Endothelial cell of umbilical vein (primary cell): ENCODE data around the gene PEX10. TPM values are rescaled to one million over a fixed set of nuclear protein-coding genes. Genes with fewer than 3 reads are reported as not detected.

Source experiments
- BruUV-seq: library from RNA; stranded (reverse); fragments of 400-500 nt; replicated peaks from 2 replicates; lab custom pipeline; 2021; lab: Mats Ljungman, UMichigan
- CTCF ChIA-PET: fragments of 300-600, 350-600 bp; sonication (Branson Sonifier 250); formaldehyde crosslinking; loops from one replicate; lab custom pipeline; 2021; ENCODE audit warnings: antibody characterized with exemption, inconsistent platforms; lab: Charles Lee
- POLR2A ChIA-PET: fragments of 300-600, 350-600 bp; sonication (Branson Sonifier 250); formaldehyde crosslinking; loops from one replicate; lab custom pipeline; 2021; ENCODE audit warnings: antibody characterized with exemption, inconsistent platforms; lab: Charles Lee
- DNase-seq: peaks from one replicate; pipeline ENCODE4 v3.0.0-alpha.2; 2011; ENCODE audit warnings: low read depth, low spot score
- FAIRE-seq: peaks from 2 replicates; lab custom pipeline; 2011; peaks lifted over from hg19 to GRCh38; lab: Jason Lieb, UNC
- H2AFZ ChIP-seq: 2 replicates; pipeline ENCODE4 v1.6.0; 2012; ENCODE audit warnings: low read depth, low read length, control low read depth, inconsistent platforms
- H3K27ac ChIP-seq: 2 replicates; pipeline ENCODE4 v1.5.1; 2011; ENCODE audit warnings: low read depth, mild to moderate bottlenecking, control low read depth, low read length, moderate library complexity; ENCODE audit not compliant: insufficient read depth
- H3K27me3 ChIP-seq, 2 experiments: 2 replicates each; pipeline versions ENCODE4 v1.6.0 to v1.6.1; 2011; ENCODE audit warnings: low read length in 2 of 2, mixed read lengths in 1 of 2; ENCODE audit not compliant: control insufficient read depth in 2 of 2, insufficient read depth in 2 of 2
- H3K36me3 ChIP-seq, 2 experiments: 2 replicates in 1 of 2; 3 replicates in 1 of 2; pipeline ENCODE4 v1.5.1; 2011; ENCODE audit warnings: low read length in 2 of 2, mild to moderate bottlenecking in 1 of 2, moderate library complexity in 1 of 2; ENCODE audit not compliant: control insufficient read depth in 2 of 2, insufficient read depth in 2 of 2; ENCODE audit errors: extremely low read depth in 1 of 2
- H3K4me1 ChIP-seq: 3 replicates; pipeline ENCODE4 v1.5.1; 2011; ENCODE audit warnings: mild to moderate bottlenecking, low read length; ENCODE audit not compliant: control insufficient read depth, insufficient read depth; ENCODE audit errors: extremely low read depth
- H3K4me2 ChIP-seq: 2 replicates; pipeline ENCODE4 v1.6.1; 2011; ENCODE audit warnings: low read length, control low read depth, mixed read lengths; ENCODE audit not compliant: insufficient read depth
- H3K4me3 ChIP-seq, 3 experiments: fragments of 200-600 bp in 1 of 3; sonication (generic), shearing (Covaris generic) in 1 of 3; replicated peaks in 1 of 3; 2 replicates each; pipeline ENCODE4 v1.5.1; 2011 to 2016; ENCODE audit warnings: control low read depth in 3 of 3, low read length in 3 of 3, mild to moderate bottlenecking in 2 of 3, inconsistent platforms in 1 of 3, low read depth in 1 of 3, moderate library complexity in 1 of 3; ENCODE audit not compliant: insufficient read depth in 1 of 3
- H3K79me2 ChIP-seq: 2 replicates; pipeline ENCODE4 v1.6.0; 2012; ENCODE audit warnings: low read length, inconsistent platforms; ENCODE audit not compliant: control insufficient read depth, insufficient read depth
- H3K9ac ChIP-seq: replicated peaks from 2 replicates; pipeline ENCODE3; 2011; ENCODE audit warnings: low read length, control low read depth; ENCODE audit not compliant: insufficient read depth; ENCODE audit errors: extremely low read depth
- H3K9me1 ChIP-seq: replicated peaks from 3 replicates; pipeline ENCODE4 v1.6.0; 2011; ENCODE audit warnings: mild to moderate bottlenecking, low read length; ENCODE audit not compliant: control insufficient read depth, insufficient read depth; ENCODE audit errors: extremely low read depth
- H3K9me3 ChIP-seq: replicated peaks from 2 replicates; pipeline ENCODE4 v1.5.1; 2012; ENCODE audit warnings: low read length, inconsistent platforms; ENCODE audit not compliant: control insufficient read depth, insufficient read depth
- H4K20me1 ChIP-seq: replicated peaks from 2 replicates; pipeline ENCODE3; 2011; ENCODE audit warnings: mild to moderate bottlenecking, low read length; ENCODE audit not compliant: control insufficient read depth, insufficient read depth; ENCODE audit errors: extremely low read depth
- CTCF ChIP-seq, 2 donors: IDR thresholded peaks; 1 replicate in 1 of 2; 2 replicates in 1 of 2; pipeline ENCODE4 v1.5.1; 2011; ENCODE audit warnings: low read length in 2 of 2, mild to moderate bottlenecking in 2 of 2, moderate library complexity in 2 of 2, control low read depth in 1 of 2, inconsistent platforms in 1 of 2, low read depth in 1 of 2; ENCODE audit not compliant: insufficient read depth in 1 of 2; ENCODE audit errors: extremely low read depth in 1 of 2
- EZH2 ChIP-seq: IDR thresholded peaks from 2 replicates; pipeline ENCODE4 v1.6.1; 2012; ENCODE audit warnings: borderline replicate concordance, low read depth, mild to moderate bottlenecking, moderate library complexity, low read length, inconsistent platforms; ENCODE audit not compliant: severe bottlenecking
- FOS ChIP-seq: IDR thresholded peaks from 2 replicates; pipeline ENCODE4 v1.6.1; 2011; ENCODE audit warnings: mild to moderate bottlenecking, low read length, moderate library complexity, borderline replicate concordance; ENCODE audit not compliant: insufficient read depth
- GATA2 ChIP-seq: IDR thresholded peaks from 2 replicates; pipeline ENCODE4 v1.7.0; 2011; ENCODE audit warnings: low read depth, mild to moderate bottlenecking, moderate library complexity, mixed read lengths, low read length; ENCODE audit not compliant: insufficient read length, insufficient read depth
- JUN ChIP-seq: IDR thresholded peaks from 2 replicates; pipeline ENCODE4 v1.6.1; 2011; ENCODE audit warnings: borderline replicate concordance, low read depth; ENCODE audit not compliant: insufficient read length, insufficient read depth
- MYC ChIP-seq: IDR thresholded peaks from one replicate; pipeline ENCODE4 v1.6.1; 2011; ENCODE audit warnings: mild to moderate bottlenecking, low read depth, low read length
- POLR2A ChIP-seq: IDR thresholded peaks from 2 replicates; pipeline ENCODE4 v1.6.1; 2012; ENCODE audit warnings: low read depth, mild to moderate bottlenecking, control low read depth, low read length
- POLR2AphosphoS5 ChIP-seq: IDR thresholded peaks from 2 replicates; pipeline ENCODE4 v1.6.1; 2012; ENCODE audit warnings: low read depth, mild to moderate bottlenecking, control low read depth, low read length, moderate library complexity; ENCODE audit not compliant: insufficient read depth
- dilution Hi-C: fragments of 300-500 bp; cut with MboI; formaldehyde crosslinking; loops from one replicate; pipeline ENCODE4 v1.15.0; 2019; ENCODE audit warnings: low sequenced_read_pairs; ENCODE audit not compliant: extremely low pct_ligation_motif_present
- intact Hi-C: fragments of 100-400 bp; cut with micrococcal nuclease; formaldehyde crosslinking; loops from one replicate; pipeline ENCODE4 v1.10.0; 2022
- polyA plus RNA-seq, 4 experiments: library from polyadenylated mRNA; depleted of rRNA in 3 of 4; stranded (reverse) in 3 of 4; unstranded in 1 of 4; fragments of >200 nt; gene quantifications; 2 replicates each; pipeline versions ENCODE4 v1.2.1 to v1.2.3, GENCODE V29; 2011 to 2012; ENCODE audit warnings: missing spikeins in 1 of 4
- total RNA-seq: library from RNA; stranded (reverse); gene quantifications from 2 replicates; pipeline ENCODE4 v1.2.3, GENCODE V29; 2021
- TF ChIP-seq, protein P1 (sequence below): IDR thresholded peaks from 2 replicates; pipeline ENCODE4 v1.6.1; 2011; ENCODE audit not compliant: insufficient read depth, insufficient read length

The PEX10 gene
- total and polyA plus RNA-seq, 2 donors (not counting 3 experiments of a cell fraction or from before 2014, with no cell fraction given): 25.1 to 26.7 TPM

GRCh38 chr1:2391931-2392509 is 20.3 kb downstream of the PEX10 start:
- peak overlapping the region; percentile 70 for H3K27ac ChIP-seq
- H4K20me1 ChIP-seq: no peaks in the 10 kb centered on the region
- H3K9me3 ChIP-seq: no peaks in the 10 kb centered on the region
- dilution Hi-C loops (no loop called here), intact Hi-C loops (loop anchor here (1.0 to 2.0 kb wide), 5 partner anchors 11 to 259 kb away; partner anchors contain the start of genes FAAP20 and PEX10)
- CTCF ChIA-PET: interaction anchor here (0.6 to 2.8 kb wide), 9 partner anchors 10 to 1033 kb away, joined by 3 to 36 read pairs (median 4); partner anchors contain the start of gene FAAP20
- peaks cover 37% of the 10 kb centered on the region for H3K79me2 ChIP-seq
- H2AFZ ChIP-seq: peak overlapping the region; percentile 30
- peaks cover 16% of the 10 kb centered on the region for H3K4me1 ChIP-seq
- peak overlapping the region; percentile 91 for H3K9ac ChIP-seq
- H3K9me1 ChIP-seq: no peaks in the 10 kb centered on the region
- POLR2A ChIA-PET: interaction anchor here (0.7 to 0.8 kb wide), 2 partner anchors 164 to 166 kb away, joined by 3 read pairs; no protein-coding TSS in a partner anchor
- peak overlapping the region; percentile 62 to 92 (median 88) for H3K4me3 ChIP-seq
- no TSS peak for BruUV-seq
- peaks cover 0 to 18% of the 10 kb centered on the region in 2 experiments for H3K36me3 ChIP-seq
- H3K4me2 ChIP-seq: peak overlapping the region; percentile 97
- H3K27me3 ChIP-seq: no peaks in the 10 kb centered on the region
- no peak for FAIRE-seq
- TF ChIP-seq FOS: no peak
- no peak for TF ChIP-seq GATA2
- no peak for TF ChIP-seq MYC
- no peak for TF ChIP-seq CTCF (IDR thresholded peaks at IDR 0.05; ENCODE audit: extremely low read depth in 1 of 2, insufficient read depth in 1 of 2, low read depth in 1 of 2, low read length in 2 of 2)
- no peak for TF ChIP-seq POLR2AphosphoS5
- TF ChIP-seq POLR2A: no peak
- TF ChIP-seq, protein P1, sequence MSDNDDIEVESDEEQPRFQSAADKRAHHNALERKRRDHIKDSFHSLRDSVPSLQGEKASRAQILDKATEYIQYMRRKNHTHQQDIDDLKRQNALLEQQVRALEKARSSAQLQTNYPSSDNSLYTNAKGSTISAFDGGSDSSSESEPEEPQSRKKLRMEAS: no peak
- no peak for TF ChIP-seq JUN
- no peak for TF ChIP-seq EZH2
- DNase-seq: peak; percentile 25
